DMS153 treated with DMSO at 0.1 percent for 48 hours (cell line): ENCODE results near the gene DARS1.

Experiments
- DNase-seq: peaks from one replicate; lab custom pipeline; 2025; ENCODE audit not compliant: unreplicated experiment; lab: John Stamatoyannopoulos, UW

Gene DARS1

GRCh38 chr2:136016427-136016826 lies 31.0 kb upstream of the DARS1 start:
- no peak for DNase-seq

- DNase-seq, result no peak
These were observed 30.3 kb upstream of the DARS1 start for GRCh38 chr2:136015699-136016098.

GRCh38 chr2:136014411-136014810 lies 29.0 kb upstream of the DARS1 start:
- no peak for DNase-seq

- no peak for DNase-seq
These were observed 28.5 kb upstream of the DARS1 start for GRCh38 chr2:136013955-136014354.

- DNase-seq, result no peak
These were observed 27.8 kb upstream of the DARS1 start for GRCh38 chr2:136013136-136013685.

- DNase-seq, result no peak
These were observed 26.9 kb upstream of the DARS1 start for GRCh38 chr2:136012315-136012714.

- no peak for DNase-seq
These were observed 24.7 kb upstream of the DARS1 start for GRCh38 chr2:136010126-136010525.

- DNase-seq, result no peak
These were observed 22.9 kb upstream of the DARS1 start for GRCh38 chr2:136008205-136008865.

GRCh38 chr2:136006658-136007057 lies 21.2 kb upstream of the DARS1 start:
- no peak for DNase-seq

GRCh38 chr2:136005462-136006196 lies 20.2 kb upstream of the DARS1 start:
- no peak for DNase-seq

- DNase-seq, result no peak
These were observed 19.5 kb upstream of the DARS1 start for GRCh38 chr2:136004965-136005364.

- DNase-seq, result no peak
These were observed 15.7 kb upstream of the DARS1 start for GRCh38 chr2:136001131-136001530.

- no peak for DNase-seq
These were observed 15.1 kb upstream of the DARS1 start for GRCh38 chr2:136000502-136000901.

GRCh38 chr2:135999899-136000298 lies 14.5 kb upstream of the DARS1 start:
- DNase-seq, result no peak

- DNase-seq, result no peak
These were observed 13.5 kb upstream of the DARS1 start for GRCh38 chr2:135998879-135999278.

GRCh38 chr2:135997380-135997779 lies 12.0 kb upstream of the DARS1 start:
- no peak for DNase-seq

GRCh38 chr2:135996304-135996703 lies 10.9 kb upstream of the DARS1 start:
- no peak for DNase-seq

- DNase-seq, result no peak
These were observed 8.9 kb upstream of the DARS1 start for GRCh38 chr2:135994281-135994680.

- no peak for DNase-seq
These were observed 8.0 kb upstream of the DARS1 start for GRCh38 chr2:135993421-135993820.

GRCh38 chr2:135991861-135992260 lies 6.4 kb upstream of the DARS1 start:
- no peak for DNase-seq

GRCh38 chr2:135987441-135987840 lies 2.0 kb upstream of the DARS1 start:
- no peak for DNase-seq

- DNase-seq, result no peak
These were observed 1.1 kb upstream of the DARS1 start for GRCh38 chr2:135986507-135986906.
